NT2/D1 (cell line): Measurements from ENCODE around the gene CHL1.

Source experiments
- YY1 ChIP-seq: IDR thresholded peaks from 2 replicates; pipeline ENCODE4 v1.6.1; 2011; ENCODE audit not compliant: insufficient read length, insufficient read depth
- ZNF274 ChIP-seq: IDR thresholded peaks from 2 replicates; pipeline ENCODE4 v1.6.1; 2011; ENCODE audit warnings: mild to moderate bottlenecking, low read depth, low read length

GRCh38 chr3:228442-229182 lies 32.0 kb downstream of the CHL1 start:
- TF ChIP-seq ZNF274 (no peak), YY1 (no peak)
